Activated CD4-positive, CD25-positive, alpha-beta regulatory T cell treated with anti-CD3 and anti-CD28 coated beads, Interleukin-2, amount 50 U/mL, for 72 hours (primary cell): ENCODE measurements around the gene MEIS2.

Experiments used
- DNase-seq: peaks from one replicate; pipeline ENCODE4 v3.0.0; 2021

The MEIS2 gene

GRCh38 chr15:37100109-37100965 is at the start of gene MEIS2:
Gene MEIS2, minus strand, starts transcription at chr15:37100549. Its CDS starts 1,083 bp downstream, at chr15:37099466.
- peak; percentile 42 for DNase-seq

- no peak for DNase-seq
These were observed 48.8 kb upstream of the MEIS2 start for GRCh38 chr15:37149146-37149545.

- no peak for DNase-seq
These were observed 48.4 kb upstream of the MEIS2 start for GRCh38 chr15:37148714-37149113.

GRCh38 chr15:37143351-37143750 is 43.0 kb upstream of the MEIS2 start:
- no peak for DNase-seq

GRCh38 chr15:37142371-37142770 is 42.0 kb upstream of the MEIS2 start:
- no peak for DNase-seq

GRCh38 chr15:37140531-37141058 is 40.2 kb upstream of the MEIS2 start:
- DNase-seq: no peak

GRCh38 chr15:37138591-37139215 is 38.4 kb upstream of the MEIS2 start:
- no peak for DNase-seq

GRCh38 chr15:37137221-37137620 is 36.9 kb upstream of the MEIS2 start:
- no peak for DNase-seq

- DNase-seq: no peak
These were observed 36.3 kb upstream of the MEIS2 start for GRCh38 chr15:37136666-37137065.

GRCh38 chr15:37135225-37135624 is 34.9 kb upstream of the MEIS2 start:
- DNase-seq: no peak

GRCh38 chr15:37134699-37135131 is 34.4 kb upstream of the MEIS2 start:
- DNase-seq: no peak

GRCh38 chr15:37134244-37134643 is 33.9 kb upstream of the MEIS2 start:
- DNase-seq: no peak

- no peak for DNase-seq
These were observed 33.3 kb upstream of the MEIS2 start for GRCh38 chr15:37133602-37134001.

- DNase-seq: no peak
These were observed 32.6 kb upstream of the MEIS2 start for GRCh38 chr15:37132826-37133417.

GRCh38 chr15:37131621-37132020 is 31.3 kb upstream of the MEIS2 start:
- no peak for DNase-seq

GRCh38 chr15:37130356-37130755 is 30.0 kb upstream of the MEIS2 start:
- no peak for DNase-seq

GRCh38 chr15:37125143-37125542 is 24.8 kb upstream of the MEIS2 start:
- no peak for DNase-seq

- DNase-seq: no peak
These were observed 24.0 kb upstream of the MEIS2 start for GRCh38 chr15:37124331-37124730.

GRCh38 chr15:37122703-37123102 is 22.4 kb upstream of the MEIS2 start:
- no peak for DNase-seq

GRCh38 chr15:37121492-37121891 is 21.1 kb upstream of the MEIS2 start:
- DNase-seq: no peak

- DNase-seq: no peak
These were observed 16.7 kb upstream of the MEIS2 start for GRCh38 chr15:37117030-37117429.

- DNase-seq: no peak
These were observed 15.2 kb upstream of the MEIS2 start for GRCh38 chr15:37115538-37115937.

GRCh38 chr15:37112971-37113670 is 12.8 kb upstream of the MEIS2 start:
- no peak for DNase-seq
